Ectodermal cell (in vitro differentiated cells): Measurements from ENCODE around the gene KCNQ5.
"Not testable (repeated sequence)": the region's sequence is repeated elsewhere in the genome, so short reads cannot be mapped to it uniquely, and the experiment has no call there.

Experiments used
- H3K27ac ChIP-seq: 2 replicates; pipeline ENCODE4 v1.7.0; 2013; ENCODE audit warnings: mild to moderate bottlenecking, low read depth, low read length; ENCODE audit not compliant: insufficient read depth, poor library complexity, severe bottlenecking
- H3K27me3 ChIP-seq: 2 replicates; pipeline ENCODE4 v1.7.0; 2013; ENCODE audit warnings: mild to moderate bottlenecking, low read length; ENCODE audit not compliant: insufficient read depth, control insufficient read depth, poor library complexity, severe bottlenecking
- H3K36me3 ChIP-seq: one replicate; pipeline ENCODE4 v1.7.0; 2013; ENCODE audit warnings: low read length; ENCODE audit not compliant: control insufficient read depth, insufficient read depth
- H3K4me1 ChIP-seq: one replicate; pipeline ENCODE4 v1.7.0; 2013; ENCODE audit warnings: low read length; ENCODE audit not compliant: control insufficient read depth, insufficient read depth
- H3K4me3 ChIP-seq: 2 replicates; pipeline ENCODE4 v1.7.0; 2013; ENCODE audit warnings: low read depth, low read length, control low read depth; ENCODE audit not compliant: insufficient read depth
- H3K9me3 ChIP-seq: 2 replicates; pipeline ENCODE4 v1.7.0; 2013; ENCODE audit warnings: mild to moderate bottlenecking, low read length, moderate library complexity; ENCODE audit not compliant: control insufficient read depth
- WGBS, 2 experiments: methylation state at CpG; one replicate each; pipeline ENCODE4 v1.1.7; 2013; ENCODE audit warnings: missing lambda C conversion rate in 2 of 2; 5-methylcytosine and 5-hydroxymethylcytosine counted together

Gene KCNQ5

DNA sequence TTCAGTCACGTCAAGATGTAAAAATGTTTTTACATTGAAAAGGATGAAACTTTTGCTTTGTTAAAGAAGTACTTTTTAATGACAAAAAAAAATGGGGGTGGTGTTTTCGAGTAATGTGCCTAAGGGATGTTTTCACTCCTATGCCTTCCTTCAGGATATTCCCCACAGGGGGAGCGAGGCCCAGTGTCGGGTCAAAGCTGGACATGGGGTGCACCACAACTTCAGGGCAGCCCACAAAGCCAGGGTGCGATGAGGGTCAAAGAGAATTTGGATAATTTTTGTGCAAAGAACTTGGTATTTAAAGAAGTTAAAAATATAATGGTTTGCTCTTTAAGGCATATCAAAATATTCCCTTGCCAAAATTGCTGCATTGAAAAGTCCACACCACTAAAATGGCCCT lies 247.8 kb downstream of the KCNQ5 start:
- no peak overlapping the region for H3K27ac ChIP-seq
- WGBS, 2 experiments, result 81 to 93% methylated on average over 5 of the region's 5 CpGs
- H3K4me1 ChIP-seq, result no peaks in the 10 kb centered on the region
- H3K9me3 ChIP-seq, result no peaks in the 10 kb centered on the region
- no peaks in the 10 kb centered on the region for H3K27me3 ChIP-seq
- H3K36me3 ChIP-seq, result no peaks in the 10 kb centered on the region
- H3K4me3 ChIP-seq, result no peak overlapping the region

DNA sequence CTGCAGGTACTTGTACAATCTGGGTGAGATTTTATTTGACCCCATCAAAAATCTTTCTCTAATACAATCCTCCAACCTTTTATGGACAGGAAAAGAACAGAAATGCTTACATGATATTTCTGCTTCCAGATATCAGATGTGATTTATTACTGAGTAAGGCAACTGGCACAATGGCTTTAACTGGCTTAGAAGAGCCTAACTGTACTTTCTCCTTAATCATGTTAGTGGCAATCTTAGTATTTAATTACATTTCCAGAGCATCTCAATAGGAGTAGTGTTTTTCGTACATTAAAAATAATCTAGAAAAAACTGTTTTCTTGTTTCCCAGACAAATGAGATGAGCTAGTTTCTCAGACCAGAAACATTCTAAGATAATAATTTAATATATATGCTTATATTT lies 251.6 kb downstream of the KCNQ5 start:
- H3K27ac ChIP-seq, result no peak overlapping the region
- no peaks in the 10 kb centered on the region for H3K36me3 ChIP-seq
- WGBS, 2 experiments, result no CpG with 5 or more reads among the region's 1 CpG
- no peak overlapping the region for H3K4me3 ChIP-seq
- H3K9me3 ChIP-seq, result no peaks in the 10 kb centered on the region
- H3K4me1 ChIP-seq, result no peaks in the 10 kb centered on the region
- no peaks in the 10 kb centered on the region for H3K27me3 ChIP-seq

DNA sequence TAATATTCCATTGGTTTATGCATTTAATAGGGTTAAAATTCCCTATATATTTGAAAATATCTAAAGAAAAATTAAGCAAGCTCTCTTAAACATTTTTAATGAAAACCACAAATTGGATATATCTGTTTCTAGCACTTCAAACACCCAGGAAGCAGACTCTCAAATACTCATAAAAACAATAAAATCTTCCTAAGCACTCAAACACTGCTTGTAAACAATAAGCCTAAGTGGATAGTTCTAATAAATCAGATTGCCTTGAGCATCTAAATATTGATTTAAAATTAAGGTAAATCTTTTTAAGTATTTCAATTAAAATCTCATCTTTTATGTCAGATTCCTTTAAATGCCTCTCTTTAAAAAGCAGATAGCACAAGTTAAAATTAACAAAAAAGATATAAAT lies 254.4 kb downstream of the KCNQ5 start:
- Histone ChIP-seq H3K27me3 (no peaks in the 10 kb centered on the region), H3K9me3 (no peaks in the 10 kb centered on the region), H3K36me3 (no peaks in the 10 kb centered on the region), H3K4me3 (no peak overlapping the region), H3K27ac (no peak overlapping the region), H3K4me1 (no peaks in the 10 kb centered on the region)

DNA sequence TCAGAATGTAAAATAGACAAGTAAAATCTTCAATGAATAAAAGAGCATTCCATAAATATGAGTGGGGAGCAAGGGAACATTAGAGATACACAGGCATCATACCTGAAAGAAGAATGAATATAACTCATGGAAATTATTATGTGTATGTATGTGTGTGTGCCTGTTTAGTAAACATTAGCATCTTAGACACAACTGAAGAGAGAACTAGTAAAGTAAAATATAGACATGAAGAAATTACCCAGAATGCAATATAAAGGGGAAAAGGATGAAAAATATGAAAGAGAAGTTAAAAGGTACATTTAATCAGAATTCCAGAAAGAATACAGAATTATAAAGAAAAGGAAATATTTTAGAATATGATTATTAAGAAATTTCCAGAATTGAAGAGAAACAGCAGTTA lies 264.3 kb downstream of the KCNQ5 start:
- Histone ChIP-seq H3K27ac (no peak overlapping the region), H3K36me3 (no peaks in the 10 kb centered on the region), H3K9me3 (no peaks in the 10 kb centered on the region), H3K4me3 (no peak overlapping the region), H3K27me3 (no peaks in the 10 kb centered on the region), H3K4me1 (no peaks in the 10 kb centered on the region)

DNA sequence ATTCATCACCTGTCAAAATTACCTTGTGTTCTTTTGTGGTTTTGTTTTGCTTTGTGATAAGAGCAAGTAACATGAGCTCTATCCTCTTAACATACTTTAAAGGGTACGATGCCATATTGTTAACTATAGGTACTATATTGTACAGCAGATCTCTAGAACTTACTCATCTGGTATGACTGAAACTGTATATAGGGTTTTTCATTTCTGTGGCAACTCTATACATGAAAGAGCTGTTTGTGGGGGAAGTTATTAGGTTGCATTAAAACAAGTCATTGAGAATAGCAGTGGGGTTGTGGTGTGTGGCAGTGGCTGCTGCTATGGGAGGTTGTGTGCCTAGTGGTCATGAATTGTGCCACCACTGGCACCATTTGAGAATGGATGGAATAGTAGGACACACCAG lies 268.4 kb downstream of the KCNQ5 start:
- 100% methylated on average over 1 of the region's 1 CpG; no CpG with 5 or more reads in 1 of the 2 experiments for WGBS, 2 experiments
- H3K27me3 ChIP-seq, result no peaks in the 10 kb centered on the region
- H3K4me1 ChIP-seq, result no peaks in the 10 kb centered on the region
- H3K4me3 ChIP-seq, result no peak overlapping the region
- no peaks in the 10 kb centered on the region for H3K36me3 ChIP-seq
- no peak overlapping the region for H3K27ac ChIP-seq
- no peaks in the 10 kb centered on the region for H3K9me3 ChIP-seq

DNA sequence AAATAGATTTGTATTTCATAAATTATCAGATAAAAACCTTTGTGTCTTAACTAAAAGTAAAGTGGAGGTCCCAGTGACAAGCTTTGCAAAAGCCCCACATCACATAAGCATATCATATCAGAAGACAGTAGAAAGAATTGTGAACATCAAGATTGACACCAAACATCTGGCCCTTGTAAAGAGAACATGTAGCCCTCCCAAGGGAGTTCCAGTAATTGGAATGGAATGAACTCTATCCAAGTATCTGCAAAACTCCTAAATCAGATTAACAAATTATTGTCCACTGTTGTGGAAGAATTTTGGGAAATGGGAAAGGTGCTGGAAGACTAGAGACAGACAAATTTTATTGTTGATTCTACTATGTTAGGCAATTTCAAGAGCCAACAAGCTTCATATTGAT lies 268.8 kb downstream of the KCNQ5 start:
- Histone ChIP-seq H3K4me1 (no peaks in the 10 kb centered on the region), H3K9me3 (no peaks in the 10 kb centered on the region)

DNA sequence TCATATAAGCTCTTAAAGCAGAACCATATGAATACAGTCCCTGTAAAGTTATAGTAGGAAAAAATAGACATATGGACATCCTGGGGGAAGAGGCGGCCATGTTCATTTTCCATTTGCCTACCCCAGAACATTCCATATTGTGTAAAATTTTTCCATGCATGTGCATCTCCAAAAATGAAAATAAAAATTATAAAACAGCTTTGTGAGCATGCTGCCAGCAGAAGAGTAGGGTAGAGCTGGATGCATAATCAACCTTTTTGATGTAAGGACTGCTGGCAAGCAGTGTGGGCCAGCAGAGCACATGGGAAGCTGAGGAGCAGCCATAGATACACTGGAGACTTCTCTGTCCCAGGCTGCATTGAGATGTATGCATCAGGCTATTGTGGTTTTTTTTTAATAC lies 271.0 kb downstream of the KCNQ5 start:
- H3K27me3 ChIP-seq, result no peaks in the 10 kb centered on the region
- 83% methylated on average over 1 of the region's 1 CpG; no CpG with 5 or more reads in 1 of the 2 experiments for WGBS, 2 experiments
- H3K9me3 ChIP-seq, result no peaks in the 10 kb centered on the region
- no peak overlapping the region for H3K27ac ChIP-seq
- H3K4me1 ChIP-seq, result no peaks in the 10 kb centered on the region
- no peaks in the 10 kb centered on the region for H3K36me3 ChIP-seq
- H3K4me3 ChIP-seq, result no peak overlapping the region

More for the DNA sequence above, 268.8 kb downstream of the KCNQ5 start:
- Histone ChIP-seq H3K36me3 (no peaks in the 10 kb centered on the region), H3K27me3 (no peaks in the 10 kb centered on the region), H3K27ac (no peak overlapping the region), H3K4me3 (no peak overlapping the region)

DNA sequence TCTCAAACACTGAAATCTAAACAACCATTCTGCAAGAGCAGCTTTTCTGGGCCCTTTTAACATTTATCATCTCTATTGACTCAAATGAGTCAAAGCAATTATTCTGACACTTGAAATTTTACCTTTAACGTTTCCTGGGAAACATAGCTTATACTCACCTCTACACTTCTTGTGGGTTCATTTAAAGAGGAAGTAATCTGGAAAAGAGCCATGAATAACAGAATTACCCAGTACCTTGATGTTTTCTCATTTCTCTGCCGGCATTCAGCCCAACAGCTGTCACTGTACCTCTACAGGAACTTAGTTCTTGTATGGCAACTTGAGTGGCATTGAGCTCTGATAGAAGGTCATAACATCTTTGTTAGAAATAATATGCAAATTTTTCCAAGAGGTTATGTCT lies 272.2 kb downstream of the KCNQ5 start:
- H3K4me3 ChIP-seq, result no peak overlapping the region
- H3K36me3 ChIP-seq, result no peaks in the 10 kb centered on the region
- H3K27ac ChIP-seq, result no peak overlapping the region
- H3K9me3 ChIP-seq, result no peaks in the 10 kb centered on the region
- WGBS, 2 experiments, result 84 to 95% methylated on average over 2 of the region's 2 CpGs
- H3K27me3 ChIP-seq, result no peaks in the 10 kb centered on the region
- H3K4me1 ChIP-seq, result no peaks in the 10 kb centered on the region

DNA sequence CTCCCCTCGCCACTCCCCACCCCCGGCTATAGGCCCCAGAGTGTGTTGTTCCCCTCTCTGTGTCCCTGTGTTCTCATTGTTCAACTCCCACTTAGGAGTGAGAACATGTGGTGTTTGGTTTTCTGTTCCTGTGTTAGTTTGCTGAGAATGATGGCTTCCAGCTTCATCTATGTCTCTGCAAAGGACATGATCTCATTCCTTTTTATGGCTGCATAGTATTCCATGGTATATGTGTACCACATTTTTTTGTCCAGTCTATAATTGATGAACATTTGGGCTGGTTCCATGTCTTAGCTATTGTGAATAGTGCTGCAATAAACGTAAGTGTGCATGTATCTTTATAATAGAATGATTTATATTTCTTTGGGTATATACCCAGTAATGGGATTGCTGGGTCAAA lies 276.4 kb downstream of the KCNQ5 start:
- not testable (repeated sequence) for H3K4me1 ChIP-seq, H3K9me3 ChIP-seq, H3K27me3 ChIP-seq, H3K4me3 ChIP-seq, H3K36me3 ChIP-seq, H3K27ac ChIP-seq
- WGBS, 2 experiments, result 66 to 86% methylated on average over 3 of the region's 3 CpGs

DNA sequence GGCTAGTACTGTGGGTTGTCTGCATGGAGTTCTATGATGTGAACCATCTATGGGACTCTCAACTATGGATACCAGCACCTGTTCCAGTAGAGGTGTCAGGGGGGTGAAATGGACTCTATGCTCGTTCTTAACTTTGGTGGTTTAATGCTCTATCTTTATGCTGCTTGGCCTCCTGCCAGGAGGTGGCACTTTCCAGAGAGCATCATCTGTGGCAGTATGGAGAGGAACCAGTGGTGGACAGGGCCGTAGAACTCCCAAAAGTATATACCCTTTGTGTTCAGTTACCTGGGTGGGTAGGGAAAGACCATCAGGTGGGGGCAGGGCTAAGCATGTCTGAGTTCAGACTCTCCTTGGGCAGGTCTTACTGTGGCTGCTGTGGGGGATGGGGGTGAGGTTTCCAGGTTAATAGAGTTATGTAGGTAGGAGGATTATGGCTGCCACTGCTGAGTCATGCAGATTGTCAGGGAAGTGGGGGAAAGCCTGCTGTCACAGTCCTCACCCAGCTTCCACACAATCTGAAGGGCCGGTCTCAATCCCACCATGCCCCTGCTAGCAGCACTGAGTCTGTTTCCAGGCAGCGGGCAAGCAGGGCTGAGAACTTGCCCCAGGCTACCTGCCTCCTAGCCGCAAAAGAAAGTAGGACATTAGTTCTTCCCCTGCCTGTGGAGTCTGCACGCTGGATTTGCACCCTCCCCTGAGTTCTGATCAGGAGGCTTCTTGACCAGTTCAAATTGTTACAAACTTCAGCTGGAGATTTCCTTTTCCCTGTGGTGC lies 284.0 kb downstream of the KCNQ5 start:
- Histone ChIP-seq H3K36me3 (no peaks in the 10 kb centered on the region), H3K9me3 (no peaks in the 10 kb centered on the region), H3K4me1 (no peaks in the 10 kb centered on the region), H3K4me3 (no peak overlapping the region), H3K27me3 (no peaks in the 10 kb centered on the region), H3K27ac (no peak overlapping the region)
- WGBS, 2 experiments, result 85 to 86% methylated on average over 6 of the region's 6 CpGs
